ENCODE measurements around the gene ATP4B. TPM values are rescaled to one million over a fixed set of nuclear protein-coding genes. Genes with fewer than 3 reads are reported as not detected.

Gene ATP4B
- total RNA-seq, 2 donors from 2014 or later: not detected

- peaks cover 2 to 4% of the 10 kb centered on the region in 2 donors for H3K4me1 Mint-ChIP-seq (ENCODE audit: low read depth in 2 of 2)
- H3K36me3 Mint-ChIP-seq: peaks cover 13% of the 10 kb centered on the region
- ATAC-seq: no peak
Observed at GRCh38 chr13:113641426-113641825, 16.6 kb downstream of the ATP4B start.

GRCh38 chr13:113639616-113640262 lies 18.3 kb downstream of the ATP4B start:
- peaks cover 13% of the 10 kb centered on the region for H3K36me3 Mint-ChIP-seq
- no peak overlapping the region for H3K4me3 Mint-ChIP-seq
- H3K9me3 Mint-ChIP-seq: no peaks in the 10 kb centered on the region
- H3K4me1 Mint-ChIP-seq (ENCODE audit: low read depth in 2 of 2): no peaks in the 10 kb centered on the region
- DNase-seq (ENCODE audit: low spot score): no peak
- H3K27me3 Mint-ChIP-seq: no peaks in the 10 kb centered on the region
- no peak overlapping the region for H3K27ac Mint-ChIP-seq
- no peak for ATAC-seq

More at GRCh38 chr13:113641426-113641825, 16.6 kb downstream of the ATP4B start:
- Mint-ChIP-seq H3K27ac (no peak overlapping the region), H3K9me3 (no peaks in the 10 kb centered on the region), H3K4me3 (no peak overlapping the region), H3K27me3 (peaks cover 0 to 2% of the 10 kb centered on the region in 2 donors)
- DNase-seq (ENCODE audit: low spot score): no peak

- H3K4me1 Mint-ChIP-seq (ENCODE audit: low read depth in 2 of 2): peaks cover 0 to 4% of the 10 kb centered on the region in 2 donors
- H3K27ac Mint-ChIP-seq: no peak overlapping the region
- H3K36me3 Mint-ChIP-seq: peaks cover 21% of the 10 kb centered on the region
- DNase-seq (ENCODE audit: low spot score): no peak
- H3K9me3 Mint-ChIP-seq: no peaks in the 10 kb centered on the region
- H3K27me3 Mint-ChIP-seq: no peaks in the 10 kb centered on the region
- no peak overlapping the region for H3K4me3 Mint-ChIP-seq
- ATAC-seq: no peak
Observed at GRCh38 chr13:113638806-113639205, 19.2 kb downstream of the ATP4B start.

- Mint-ChIP-seq H3K4me1 (ENCODE audit: low read depth in 2 of 2) (peaks cover 0 to 4% of the 10 kb centered on the region in 2 donors), H3K27ac (no peak overlapping the region), H3K27me3 (no peaks in the 10 kb centered on the region), H3K36me3 (peaks cover 21% of the 10 kb centered on the region), H3K4me3 (no peak overlapping the region), H3K9me3 (no peaks in the 10 kb centered on the region)
- ATAC-seq: no peak
- no peak for DNase-seq (ENCODE audit: low spot score)
Observed at GRCh38 chr13:113638173-113638746, 19.7 kb downstream of the ATP4B start.

- Mint-ChIP-seq H3K27me3 (no peaks in the 10 kb centered on the region), H3K36me3 (peaks cover 19% of the 10 kb centered on the region), H3K4me1 (ENCODE audit: low read depth in 2 of 2) (peaks cover 0 to 4% of the 10 kb centered on the region in 2 donors), H3K9me3 (no peaks in the 10 kb centered on the region), H3K27ac (no peak overlapping the region), H3K4me3 (no peak overlapping the region)
- DNase-seq (ENCODE audit: low spot score): no peak
- ATAC-seq: no peak
Observed at GRCh38 chr13:113637262-113638160, 20.5 kb downstream of the ATP4B start.

GRCh38 chr13:113636266-113636963 lies 21.6 kb downstream of the ATP4B start:
- Mint-ChIP-seq H3K27ac (no peak overlapping the region), H3K9me3 (no peaks in the 10 kb centered on the region), H3K4me3 (no peak overlapping the region), H3K36me3 (peaks cover 14% of the 10 kb centered on the region), H3K27me3 (no peaks in the 10 kb centered on the region), H3K4me1 (ENCODE audit: low read depth in 2 of 2) (peaks cover 0 to 4% of the 10 kb centered on the region in 2 donors)
- DNase-seq (ENCODE audit: low spot score) (no peak), ATAC-seq (no peak)

- Mint-ChIP-seq H3K27ac (no peak overlapping the region), H3K27me3 (no peaks in the 10 kb centered on the region), H3K9me3 (no peaks in the 10 kb centered on the region), H3K36me3 (peaks cover 13% of the 10 kb centered on the region), H3K4me1 (ENCODE audit: low read depth in 2 of 2) (peaks cover 0 to 4% of the 10 kb centered on the region in 2 donors), H3K4me3 (no peak overlapping the region)
- no peak for ATAC-seq
- DNase-seq (ENCODE audit: low spot score): no peak
Observed at GRCh38 chr13:113635709-113636108, 22.3 kb downstream of the ATP4B start.

GRCh38 chr13:113635048-113635420 lies 23.0 kb downstream of the ATP4B start:
- Mint-ChIP-seq H3K9me3 (no peaks in the 10 kb centered on the region), H3K27ac (no peak overlapping the region), H3K36me3 (peaks cover 8% of the 10 kb centered on the region), H3K27me3 (no peaks in the 10 kb centered on the region), H3K4me3 (no peak overlapping the region), H3K4me1 (ENCODE audit: low read depth in 2 of 2) (peaks cover 0 to 4% of the 10 kb centered on the region in 2 donors)
- DNase-seq (ENCODE audit: low spot score) (no peak), ATAC-seq (peak in 1 of 2 donors; percentile 36)

GRCh38 chr13:113634279-113635047 lies 23.5 kb downstream of the ATP4B start:
- H3K27ac Mint-ChIP-seq: no peak overlapping the region
- no peaks in the 10 kb centered on the region for H3K27me3 Mint-ChIP-seq
- peaks cover 8% of the 10 kb centered on the region for H3K36me3 Mint-ChIP-seq
- no peaks in the 10 kb centered on the region for H3K9me3 Mint-ChIP-seq
- DNase-seq (ENCODE audit: low spot score) (no peak), ATAC-seq (no peak)
- H3K4me3 Mint-ChIP-seq: no peak overlapping the region
- H3K4me1 Mint-ChIP-seq (ENCODE audit: low read depth in 2 of 2): peaks cover 0 to 6% of the 10 kb centered on the region in 2 donors

GRCh38 chr13:113633485-113633873 lies 24.5 kb downstream of the ATP4B start:
- no peak overlapping the region for H3K27ac Mint-ChIP-seq
- H3K36me3 Mint-ChIP-seq: peaks cover 8% of the 10 kb centered on the region
- no peaks in the 10 kb centered on the region for H3K9me3 Mint-ChIP-seq
- peaks cover 0 to 12% of the 10 kb centered on the region in 2 donors for H3K4me1 Mint-ChIP-seq (ENCODE audit: low read depth in 2 of 2)
- H3K27me3 Mint-ChIP-seq: no peaks in the 10 kb centered on the region
- DNase-seq (ENCODE audit: low spot score) (no peak), ATAC-seq (no peak)
- H3K4me3 Mint-ChIP-seq: no peak overlapping the region

GRCh38 chr13:113632706-113633484 lies 25.1 kb downstream of the ATP4B start:
- ATAC-seq (no peak), DNase-seq (ENCODE audit: low spot score) (no peak)
- no peaks in the 10 kb centered on the region for H3K27me3 Mint-ChIP-seq
- H3K4me1 Mint-ChIP-seq (ENCODE audit: low read depth in 2 of 2): peaks cover 0 to 12% of the 10 kb centered on the region in 2 donors
- H3K27ac Mint-ChIP-seq: no peak overlapping the region
- no peaks in the 10 kb centered on the region for H3K9me3 Mint-ChIP-seq
- peaks cover 8% of the 10 kb centered on the region for H3K36me3 Mint-ChIP-seq
- no peak overlapping the region for H3K4me3 Mint-ChIP-seq

GRCh38 chr13:113631341-113632095 lies 26.5 kb downstream of the ATP4B start:
- Mint-ChIP-seq H3K4me1 (ENCODE audit: low read depth in 2 of 2) (peaks cover 5 to 12% of the 10 kb centered on the region in 2 donors), H3K27ac (no peak overlapping the region), H3K36me3 (peaks cover 8% of the 10 kb centered on the region), H3K4me3 (no peak overlapping the region), H3K27me3 (no peaks in the 10 kb centered on the region), H3K9me3 (no peaks in the 10 kb centered on the region)
- ATAC-seq (no peak), DNase-seq (ENCODE audit: low spot score) (no peak)
